GM08714 (cell line): Measurements from ENCODE around the gene GPX7.
"Not testable (repeated sequence)": the region's sequence is repeated elsewhere in the genome, so short reads cannot be mapped to it uniquely, and the experiment has no call there.

Source experiments
- H3K4me3 ChIP-seq: fragments of 200-500 bp; sonication (Bioruptor generic); 2 replicates; pipeline ENCODE4 v1.5.1; 2014; ENCODE audit warnings: mild to moderate bottlenecking, low read length, inconsistent platforms
- ZNF274 ChIP-seq: IDR thresholded peaks from 2 replicates; pipeline ENCODE4 v1.6.1; 2012; ENCODE audit warnings: mild to moderate bottlenecking, low read depth, low read length

The GPX7 gene

GRCh38 chr1:52572387-52572786 is 29.8 kb upstream of the GPX7 start:
- TF ChIP-seq ZNF274: no peak
- no peak overlapping the region for H3K4me3 ChIP-seq

GRCh38 chr1:52574594-52574993 is 27.6 kb upstream of the GPX7 start:
- no peak overlapping the region for H3K4me3 ChIP-seq

GRCh38 chr1:52576074-52576473 is 26.1 kb upstream of the GPX7 start:
- TF ChIP-seq ZNF274: no peak

More at GRCh38 chr1:52574594-52574993, 27.6 kb upstream of the GPX7 start:
- no peak for TF ChIP-seq ZNF274

GRCh38 chr1:52578066-52578465 is 24.1 kb upstream of the GPX7 start:
- not testable (repeated sequence) for H3K4me3 ChIP-seq

More at GRCh38 chr1:52576074-52576473, 26.1 kb upstream of the GPX7 start:
- no peak overlapping the region for H3K4me3 ChIP-seq

GRCh38 chr1:52579415-52579814 is 22.8 kb upstream of the GPX7 start:
- no peak for TF ChIP-seq ZNF274
- no peak overlapping the region for H3K4me3 ChIP-seq

GRCh38 chr1:52580283-52580682 is 21.9 kb upstream of the GPX7 start:
- H3K4me3 ChIP-seq: no peak overlapping the region
- TF ChIP-seq ZNF274: no peak

GRCh38 chr1:52582116-52582696 is 20.0 kb upstream of the GPX7 start:
- no peak for TF ChIP-seq ZNF274
- H3K4me3 ChIP-seq: no peak overlapping the region

GRCh38 chr1:52585474-52585873 is 16.7 kb upstream of the GPX7 start:
- TF ChIP-seq ZNF274: no peak

GRCh38 chr1:52588027-52588426 is 14.1 kb upstream of the GPX7 start:
- no peak for TF ChIP-seq ZNF274

More at GRCh38 chr1:52585474-52585873, 16.7 kb upstream of the GPX7 start:
- H3K4me3 ChIP-seq: no peak overlapping the region

GRCh38 chr1:52588535-52588934 is 13.6 kb upstream of the GPX7 start:
- no peak overlapping the region for H3K4me3 ChIP-seq
- no peak for TF ChIP-seq ZNF274

More at GRCh38 chr1:52588027-52588426, 14.1 kb upstream of the GPX7 start:
- no peak overlapping the region for H3K4me3 ChIP-seq

- TF ChIP-seq ZNF274: no peak
- H3K4me3 ChIP-seq: no peak overlapping the region
Measured at GRCh38 chr1:52590266-52590665, 11.9 kb upstream of the GPX7 start.

- TF ChIP-seq ZNF274: no peak
- no peak overlapping the region for H3K4me3 ChIP-seq
Measured at GRCh38 chr1:52592637-52593323, 9.4 kb upstream of the GPX7 start.

GRCh38 chr1:52593495-52593894 is 8.7 kb upstream of the GPX7 start:
- H3K4me3 ChIP-seq: no peak overlapping the region
- TF ChIP-seq ZNF274: no peak

- no peak overlapping the region for H3K4me3 ChIP-seq
- TF ChIP-seq ZNF274: no peak
Measured at GRCh38 chr1:52595061-52595460, 7.1 kb upstream of the GPX7 start.

GRCh38 chr1:52597912-52598311 is 4.3 kb upstream of the GPX7 start:
- H3K4me3 ChIP-seq: no peak overlapping the region
- no peak for TF ChIP-seq ZNF274
